GM19455 (cell line): ENCODE measurements around the gene KRTAP10-3.

Experiments used
- ATAC-seq: cut with Tn5 transposase; IDR thresholded peaks from one replicate; pipeline ENCODE4 v1.9.1; 2021; ENCODE audit not compliant: unreplicated experiment

Gene KRTAP10-3

DNA sequence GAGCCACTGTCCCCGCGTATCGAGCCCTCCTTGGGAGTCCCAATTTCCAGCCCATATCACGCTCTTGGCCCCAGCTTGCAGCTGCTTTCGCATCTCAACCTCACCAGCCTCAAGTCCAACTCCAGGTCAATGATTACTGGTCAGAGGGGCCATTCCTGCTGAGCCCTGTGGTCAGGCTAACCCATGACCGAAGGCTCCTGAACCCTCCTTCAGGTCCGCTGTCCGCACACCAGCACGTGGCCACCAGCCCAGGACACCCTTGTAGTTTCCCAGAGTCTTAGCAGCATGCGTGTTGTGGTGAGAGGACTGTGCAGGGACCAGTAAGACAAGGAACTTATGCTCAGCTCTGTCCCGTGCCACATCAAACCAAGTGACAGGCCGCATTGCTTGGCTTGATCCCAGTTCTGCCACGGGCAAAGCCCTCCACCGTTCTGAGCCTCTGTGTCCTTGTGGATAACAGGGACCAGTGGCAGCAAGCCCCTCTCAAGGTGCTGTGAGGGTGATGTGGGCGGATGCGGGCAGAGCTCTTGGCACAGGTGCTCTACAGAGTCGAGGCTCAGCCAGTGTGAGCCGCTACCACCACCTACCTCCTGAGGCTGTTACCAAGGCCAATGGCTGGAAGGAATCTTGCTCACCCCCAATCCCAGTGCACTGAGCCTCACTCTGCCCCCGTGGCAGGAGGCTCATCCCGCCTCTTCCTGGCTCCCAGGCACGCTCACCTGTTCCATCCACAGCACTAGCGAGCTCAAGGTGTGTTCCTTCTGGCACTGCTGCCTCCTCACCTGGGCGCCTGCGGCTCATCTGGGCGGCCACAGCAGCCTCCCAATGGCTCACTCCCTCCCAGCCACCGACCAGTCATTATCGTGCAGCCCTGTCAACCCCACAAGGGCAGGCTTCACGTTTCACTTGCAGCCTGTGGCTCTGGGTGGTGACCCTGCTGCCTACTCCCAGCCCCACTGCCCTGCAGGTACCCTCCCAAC lies 39.0 kb downstream of the KRTAP10-3 start:
- no peak for ATAC-seq

DNA sequence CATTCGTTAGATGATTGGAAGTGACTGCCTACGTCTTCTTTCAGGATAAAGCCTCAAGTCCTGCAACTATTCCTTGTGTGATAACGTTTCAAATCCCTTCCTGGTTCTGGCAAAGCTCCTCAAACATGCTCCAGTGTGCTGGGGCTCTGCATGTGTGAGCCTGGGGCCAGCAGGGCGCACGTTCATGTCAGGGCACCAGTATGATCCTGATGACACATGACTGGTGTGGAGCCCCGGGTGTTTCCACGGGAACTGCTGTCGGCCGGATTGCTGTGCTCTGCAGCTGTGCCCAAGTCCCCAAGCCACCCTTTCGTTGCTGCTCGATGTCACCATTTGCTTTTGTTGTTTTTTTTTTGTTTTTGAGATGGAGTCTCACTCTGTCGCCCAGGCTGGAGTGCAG lies 39.9 kb downstream of the KRTAP10-3 start:
- ATAC-seq = no peak

DNA sequence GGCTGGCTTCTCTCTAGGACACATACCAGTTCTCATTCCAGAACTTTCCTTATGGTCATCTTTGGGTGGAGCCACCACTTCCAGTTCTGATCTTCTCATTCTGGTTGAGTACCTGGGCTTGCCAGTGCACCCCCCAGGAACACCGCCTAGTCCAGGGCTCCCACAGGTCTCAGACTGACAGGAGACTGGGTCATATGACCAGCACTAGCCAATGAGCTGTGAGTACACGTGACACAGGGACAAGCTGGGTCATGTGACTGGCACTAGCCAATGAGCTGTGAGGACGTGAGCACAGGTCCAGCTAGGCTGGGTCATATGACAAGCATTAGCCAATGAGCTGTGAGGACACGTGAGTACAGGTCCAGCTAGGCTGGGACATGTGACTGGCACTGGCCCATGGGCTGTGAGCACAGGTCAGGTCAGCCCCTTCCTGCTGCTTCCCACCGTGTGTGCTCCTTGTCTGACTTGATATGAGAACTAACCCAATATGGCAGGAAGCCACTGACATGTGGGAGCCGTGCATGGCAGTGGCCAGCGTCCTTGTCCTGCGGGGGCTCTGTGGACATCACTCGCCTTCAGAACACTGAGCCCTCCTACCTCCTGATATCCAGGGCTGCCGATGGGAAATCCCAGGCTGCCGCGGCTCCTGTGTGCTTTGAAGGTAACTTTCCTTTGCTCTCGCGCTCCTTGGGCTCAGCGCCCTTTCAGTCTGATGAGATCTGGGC lies 41.3 kb downstream of the KRTAP10-3 start:
- no peak for ATAC-seq

DNA sequence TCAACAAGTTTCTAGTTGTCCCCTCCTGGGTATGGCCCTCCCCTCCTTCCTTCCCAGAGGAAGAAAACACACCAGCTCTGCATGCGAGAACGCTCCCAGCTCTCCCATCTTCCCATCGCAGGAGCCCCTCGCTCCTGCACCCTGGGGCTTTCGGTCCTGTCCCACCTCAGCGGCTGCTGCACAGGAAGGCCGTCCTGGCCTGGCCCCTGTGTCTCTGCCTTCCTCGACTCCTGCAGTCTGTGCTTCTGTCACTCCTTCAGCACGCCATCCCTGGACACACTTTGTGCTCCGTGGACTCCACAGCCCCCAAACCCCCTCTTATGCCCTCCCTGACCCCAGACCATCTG lies 41.8 kb downstream of the KRTAP10-3 start:
- ATAC-seq = no peak

DNA sequence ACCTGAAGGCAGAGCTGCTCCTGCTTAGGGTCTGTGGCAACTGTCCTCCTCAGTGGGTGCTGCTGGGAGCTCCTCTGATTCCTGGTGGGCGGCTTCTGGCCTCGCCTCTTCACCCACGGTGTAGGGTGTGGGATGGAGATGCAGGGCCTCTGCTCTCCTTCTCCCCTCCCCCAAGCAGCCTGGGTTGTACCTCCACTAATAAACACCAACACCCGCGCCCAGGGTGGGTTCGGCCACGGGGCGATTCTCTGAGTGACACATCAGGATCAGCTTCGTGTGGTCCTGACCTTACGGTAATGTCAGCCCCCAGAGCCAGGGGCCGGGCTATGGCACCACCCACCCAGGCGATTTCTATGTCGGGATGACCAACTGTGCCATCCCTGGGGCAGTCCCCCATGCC lies 42.3 kb downstream of the KRTAP10-3 start:
- ATAC-seq = no peak

DNA sequence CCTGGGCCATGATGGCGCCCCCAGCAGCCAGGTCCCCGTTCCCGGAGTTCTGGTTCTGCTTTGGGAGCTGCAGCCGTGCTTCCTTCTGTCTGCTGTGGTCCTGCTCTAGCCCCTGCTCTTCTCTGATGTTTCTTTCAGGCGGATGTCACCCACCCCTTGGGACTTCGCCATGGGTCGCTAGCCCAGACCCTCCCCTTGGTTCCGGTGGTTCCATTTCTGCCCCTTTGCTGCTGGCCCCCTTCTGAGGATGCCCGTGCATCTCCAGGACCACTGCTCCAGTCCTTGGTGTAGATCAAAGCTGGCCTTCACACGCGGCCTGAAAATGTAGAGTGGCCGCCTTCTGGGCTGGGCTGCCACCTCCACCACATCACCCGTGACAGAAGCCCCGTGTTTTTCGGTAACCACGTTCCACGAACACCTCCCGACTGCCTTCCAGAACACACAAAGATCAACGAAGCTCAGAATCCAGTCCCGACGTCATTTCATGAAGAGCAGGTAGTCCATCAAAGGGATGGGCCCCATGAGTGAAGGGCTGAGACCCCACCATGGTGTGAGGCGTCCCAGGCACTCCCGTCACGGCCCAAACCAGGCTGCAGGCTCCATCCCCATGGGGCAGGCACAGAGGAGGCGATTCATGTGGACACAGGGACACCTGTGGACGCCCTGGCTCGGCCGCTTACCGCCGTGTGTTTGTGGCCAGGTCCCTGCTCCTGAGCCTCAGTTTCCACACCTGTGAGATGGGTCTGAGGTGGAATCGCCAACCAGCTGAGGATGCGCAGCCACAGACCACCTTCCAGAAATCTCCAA lies 43.0 kb downstream of the KRTAP10-3 start:
- no peak for ATAC-seq

DNA sequence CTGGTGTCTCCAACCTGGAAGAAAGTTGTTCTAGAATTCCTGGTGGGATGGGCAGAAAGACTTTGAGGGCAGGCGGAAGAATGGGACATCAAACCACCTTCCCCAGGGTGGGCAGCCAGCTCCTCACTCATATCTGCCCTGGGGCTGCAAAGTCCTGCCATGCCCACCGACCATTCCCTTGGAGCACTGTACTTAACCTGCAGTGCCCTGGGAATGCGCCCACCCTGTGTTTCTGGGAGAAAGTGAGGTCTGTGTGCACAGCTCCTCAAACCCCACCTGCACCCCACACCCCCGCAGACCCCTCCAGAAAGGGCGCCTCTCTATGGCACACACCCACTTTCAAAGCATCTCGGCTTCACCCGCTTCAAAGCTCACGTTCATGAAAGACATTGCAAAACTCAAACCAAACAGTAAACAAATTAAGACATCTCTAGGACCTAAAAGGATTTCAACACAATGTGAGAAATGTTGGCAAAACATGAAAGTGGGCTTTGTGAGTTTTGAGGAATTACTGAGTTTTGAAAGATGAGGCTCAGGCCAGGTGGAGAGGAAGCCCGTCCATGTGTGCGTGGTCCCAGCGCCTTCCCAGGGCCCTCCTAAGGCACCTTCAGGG lies 43.7 kb downstream of the KRTAP10-3 start:
- no peak for ATAC-seq

DNA sequence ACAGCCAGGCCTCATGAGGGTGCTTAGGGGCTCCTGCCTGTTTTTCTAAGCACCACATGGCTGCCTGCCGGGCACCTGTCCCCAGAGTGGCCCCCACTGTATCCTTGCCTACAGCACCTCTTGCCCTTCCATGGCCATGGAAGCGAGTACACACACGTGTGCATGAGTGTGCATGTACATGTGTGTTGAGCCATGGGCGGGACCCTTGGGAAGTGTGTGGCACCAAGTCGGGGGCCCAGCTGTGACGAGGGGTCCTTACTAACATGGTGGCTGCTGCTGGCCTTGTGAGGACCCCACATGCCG lies 44.4 kb downstream of the KRTAP10-3 start:
- no peak for ATAC-seq

DNA sequence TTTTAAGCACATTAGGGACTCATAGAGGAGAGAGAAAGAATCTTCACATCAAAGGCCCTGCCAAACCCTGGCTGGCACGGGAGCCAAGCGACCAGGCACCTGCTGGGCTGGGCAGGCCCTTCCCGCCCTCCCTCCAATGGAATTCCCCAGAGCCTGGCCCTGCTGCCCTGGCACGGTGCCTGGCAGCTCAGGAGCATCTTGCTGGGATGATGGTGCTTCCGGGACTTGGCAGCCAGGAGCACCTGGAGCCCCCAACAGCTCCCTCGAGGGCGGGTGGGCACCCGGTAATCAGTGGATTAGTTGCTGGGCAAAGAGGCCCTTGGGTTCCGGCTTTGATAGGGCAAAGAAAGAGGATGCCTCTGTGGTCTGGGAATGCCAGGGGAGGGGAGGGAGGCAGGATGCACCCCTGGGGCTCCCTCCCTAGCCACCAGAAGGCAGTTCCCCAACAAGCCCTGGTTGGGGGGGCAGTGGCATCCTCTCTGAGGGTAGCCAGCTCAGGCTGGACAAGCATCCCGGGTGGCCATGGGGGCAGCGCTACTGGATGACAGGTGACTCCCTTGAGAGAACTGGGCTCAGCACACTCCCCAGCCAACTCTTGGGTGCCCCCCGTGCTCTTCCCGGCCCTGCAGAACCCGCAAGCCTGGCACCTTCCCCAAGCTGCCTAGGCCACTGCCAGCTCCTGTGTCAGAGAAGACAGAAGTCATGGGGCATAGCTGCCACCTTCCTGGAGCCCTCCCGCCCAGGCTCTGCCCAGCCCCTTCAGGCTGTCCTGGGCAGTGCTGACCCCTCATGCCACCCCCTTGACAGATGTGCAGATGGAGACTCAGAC lies 45.0 kb downstream of the KRTAP10-3 start:
- no peak for ATAC-seq

DNA sequence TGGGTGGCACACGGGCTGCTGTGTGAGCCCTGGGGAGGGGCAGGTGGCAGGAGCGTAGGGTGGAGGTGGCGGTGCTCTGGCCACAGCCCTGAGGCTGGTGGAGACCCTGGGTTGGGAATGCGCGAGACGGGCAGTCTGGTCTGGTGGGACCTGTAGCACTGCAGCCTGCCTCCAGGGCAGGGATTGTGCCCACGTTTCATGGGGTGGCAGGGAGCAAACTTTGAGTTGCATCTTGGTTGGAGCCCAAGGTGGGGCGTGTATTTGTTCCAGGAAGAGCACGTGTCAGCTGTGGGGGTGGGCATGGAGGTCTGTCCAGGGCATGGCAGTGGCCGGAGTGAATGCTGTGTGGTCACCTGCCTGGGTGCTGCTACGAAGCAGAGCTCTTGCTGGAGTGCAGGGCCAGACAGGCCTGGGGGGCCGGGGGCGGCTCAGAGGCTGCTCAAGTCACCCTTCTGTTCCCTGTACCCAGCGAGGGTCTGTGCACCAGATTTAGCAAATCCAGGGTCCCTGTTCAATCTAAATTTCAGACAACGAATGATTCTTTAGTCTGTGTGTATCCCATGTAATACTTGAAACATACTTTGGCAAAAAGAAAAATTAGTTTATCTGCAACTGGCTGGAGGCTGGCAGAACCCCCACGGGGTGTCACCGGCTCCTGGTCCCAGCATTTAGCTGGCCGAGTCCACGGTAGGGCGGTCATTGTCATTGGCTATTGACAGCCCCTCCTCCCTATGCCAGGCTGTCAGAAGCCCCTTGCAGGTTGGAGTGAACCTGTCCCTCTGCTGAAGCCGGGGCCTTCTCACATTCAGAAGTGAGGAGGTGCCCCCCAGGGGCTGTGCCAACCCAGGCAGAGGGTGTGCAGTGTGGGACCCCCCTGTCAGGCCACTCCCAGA lies 45.9 kb downstream of the KRTAP10-3 start:
- no peak for ATAC-seq

DNA sequence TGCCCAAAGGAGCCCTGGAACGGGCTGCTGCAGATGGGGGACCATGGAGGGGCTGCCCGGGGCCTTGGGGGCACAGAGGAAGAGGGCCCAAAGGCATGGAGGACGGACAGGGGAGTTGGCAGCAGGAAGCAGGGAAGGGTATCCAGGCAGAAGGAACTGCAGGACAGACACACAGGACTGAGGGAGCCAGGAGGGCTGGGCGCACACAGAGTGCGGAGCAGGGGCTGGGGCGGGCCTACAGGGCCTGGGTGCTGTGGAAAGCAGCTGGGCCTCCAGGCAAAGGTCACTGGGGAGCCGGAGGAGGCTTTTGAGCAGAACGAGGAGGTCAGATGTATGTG lies 46.7 kb downstream of the KRTAP10-3 start:
- no peak for ATAC-seq

DNA sequence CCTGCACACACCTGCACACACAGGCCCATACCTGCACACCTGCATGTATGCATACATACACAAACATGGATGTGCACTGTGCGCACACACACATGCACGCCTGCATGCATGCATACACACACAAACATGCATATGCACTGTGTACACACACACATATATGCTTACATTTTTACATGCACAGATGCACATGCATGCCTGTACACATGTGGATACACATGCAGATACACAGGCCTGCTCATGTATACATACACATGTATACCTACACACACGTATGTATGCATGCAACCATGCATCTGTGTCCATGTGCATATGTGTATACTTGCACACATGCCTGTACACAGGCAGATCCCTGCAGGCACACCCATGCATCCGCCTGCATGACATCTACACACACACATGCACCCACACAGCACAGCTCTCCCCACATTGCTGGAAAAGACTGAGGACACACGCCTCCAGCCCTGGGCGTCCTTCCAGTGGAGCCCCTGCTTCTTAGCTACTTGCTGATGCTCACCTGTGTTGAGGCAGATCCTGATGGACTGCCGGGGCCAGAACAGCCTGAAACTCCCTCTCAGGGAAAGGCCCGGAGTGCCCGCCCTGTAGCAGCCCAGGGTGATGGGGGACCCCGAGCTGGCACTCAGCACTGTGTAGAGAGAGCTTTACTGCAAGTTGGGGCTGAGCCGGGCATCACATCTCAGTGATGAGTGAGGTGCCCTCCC lies 47.2 kb downstream of the KRTAP10-3 start:
- no peak for ATAC-seq

DNA sequence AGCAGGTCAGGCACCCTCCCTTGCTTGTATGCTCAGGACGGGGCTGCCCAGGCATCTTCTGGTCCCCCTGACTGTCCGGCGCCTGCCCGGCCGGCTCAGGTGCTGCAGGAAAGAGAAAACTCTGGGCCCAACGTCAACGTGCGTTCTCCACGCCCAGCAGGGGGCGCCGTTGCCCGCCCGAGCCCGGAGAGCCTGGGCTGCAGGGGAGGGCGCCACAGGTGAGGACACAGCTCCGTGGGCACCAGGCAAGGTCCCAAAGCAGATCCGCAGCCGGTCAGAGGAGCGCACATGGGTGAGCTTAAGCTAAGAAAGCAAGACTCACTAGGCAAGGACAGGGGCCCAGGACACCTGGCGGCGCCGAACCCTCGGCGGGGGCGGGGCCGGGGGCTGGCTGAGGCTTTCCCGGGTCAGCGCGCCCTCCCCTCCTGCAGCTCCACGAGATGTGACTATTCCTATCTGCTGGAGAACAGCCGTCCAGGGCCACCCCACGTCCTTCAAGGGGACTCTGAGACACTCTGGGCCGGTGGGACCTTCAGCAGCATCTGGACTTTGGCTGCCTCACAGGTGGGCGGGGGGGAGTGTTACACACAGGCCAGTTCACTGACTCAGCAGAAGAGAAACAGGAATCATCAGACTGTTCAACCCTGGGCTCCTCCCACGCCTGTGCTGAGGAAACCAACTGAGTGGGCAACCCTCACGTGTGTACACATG lies 47.9 kb downstream of the KRTAP10-3 start:
- ATAC-seq = no peak

DNA sequence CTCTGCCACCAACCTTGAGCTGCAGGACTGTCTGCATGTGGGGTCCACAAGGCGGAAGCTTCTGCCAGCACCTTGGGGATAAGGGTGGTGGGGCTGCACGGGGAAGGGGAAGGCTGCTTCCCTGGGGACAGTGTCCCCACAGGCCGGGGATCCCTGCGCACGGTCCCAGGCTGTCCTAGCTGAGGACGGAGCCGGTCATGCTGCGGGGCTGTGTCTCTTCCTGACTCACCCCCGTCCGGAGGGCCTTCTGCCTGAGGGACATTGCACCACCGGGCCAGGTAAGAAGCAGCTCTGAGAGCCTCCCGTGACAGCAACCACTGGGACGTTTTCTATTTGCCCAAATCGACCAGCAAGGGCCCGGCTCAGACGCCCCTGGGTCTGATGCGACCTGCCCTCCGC lies 48.5 kb downstream of the KRTAP10-3 start:
- ATAC-seq = no peak

DNA sequence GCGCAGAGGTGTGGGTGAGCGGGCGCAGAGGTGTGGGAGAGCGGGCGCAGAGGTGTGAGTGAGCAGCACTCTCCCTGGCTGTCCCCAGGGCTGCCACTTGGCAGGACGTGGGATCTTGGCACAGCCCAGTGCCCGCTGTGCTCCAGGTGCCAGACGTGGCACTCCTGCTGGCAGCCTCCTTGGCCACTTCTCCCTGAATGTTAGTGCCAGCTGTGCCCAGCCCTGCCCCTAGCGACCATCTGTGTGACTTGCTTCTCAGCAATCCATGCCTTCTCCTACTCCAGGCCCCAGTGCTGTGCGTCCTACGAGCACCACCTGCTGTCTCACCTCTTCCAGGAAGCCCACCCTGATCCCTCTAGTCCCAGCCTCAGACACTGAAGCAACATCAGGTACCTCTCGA lies 49.1 kb downstream of the KRTAP10-3 start:
- ATAC-seq = no peak

DNA sequence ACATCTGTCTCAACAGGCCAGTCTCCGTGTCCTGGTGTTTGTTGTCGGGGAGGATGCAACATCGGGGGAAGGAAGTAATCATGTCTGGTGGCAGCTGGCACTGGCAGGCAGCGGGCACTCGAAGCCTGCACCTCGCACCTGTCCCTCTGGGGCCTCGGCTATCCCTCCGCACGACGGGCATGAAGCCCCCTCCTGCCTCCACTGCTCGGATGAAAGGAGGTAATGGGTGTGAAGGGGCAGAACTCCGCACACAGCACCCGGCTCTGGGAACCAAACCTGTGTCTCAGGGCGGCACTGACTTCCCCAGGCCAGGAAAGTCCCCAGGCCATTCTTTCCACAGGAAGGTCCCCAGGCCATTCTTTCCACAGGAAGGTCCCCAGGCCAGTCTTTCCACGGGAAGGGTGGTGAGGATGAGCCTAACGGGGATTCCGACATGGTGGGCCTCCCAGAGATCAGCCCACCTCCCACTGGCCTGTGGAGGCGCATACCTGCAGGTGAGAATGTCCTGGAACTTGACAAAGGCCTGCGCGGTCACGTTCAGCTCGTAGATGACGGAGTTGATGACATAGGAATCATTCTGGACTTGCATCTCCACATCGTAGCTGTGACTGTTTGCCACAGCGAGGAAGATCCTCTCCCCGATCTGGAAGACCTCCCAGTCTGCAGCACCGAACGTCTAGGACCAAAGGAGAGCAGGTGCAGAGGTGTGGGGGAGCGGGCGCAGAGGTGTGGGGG lies 49.7 kb downstream of the KRTAP10-3 start:
- no peak for ATAC-seq

DNA sequence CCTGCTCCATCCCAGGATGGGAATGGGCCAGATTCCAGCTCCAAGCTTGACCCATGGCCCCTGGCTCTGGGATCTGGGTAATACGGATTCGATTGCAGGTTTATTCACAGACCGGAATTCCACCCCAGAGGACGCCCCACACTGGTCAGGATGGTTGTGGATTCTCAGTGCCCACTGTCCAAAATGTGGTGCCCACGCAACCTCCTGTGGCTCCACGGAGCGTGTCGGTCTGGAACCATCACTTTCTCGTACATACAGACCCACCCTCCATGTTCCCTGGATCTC lies 50.2 kb downstream of the KRTAP10-3 start:
- ATAC-seq = no peak
